Adipose tissue (tissue), 3 donors: ENCODE data around the gene TTF1. TPM values are rescaled to one million over a fixed set of nuclear protein-coding genes. Genes with fewer than 3 reads are reported as not detected.
"Not testable (repeated sequence)": the region's sequence is repeated elsewhere in the genome, so short reads cannot be mapped to it uniquely, and the experiment has no call there.

Experiments
- H3K27ac ChIP-seq: one replicate; pipeline ENCODE4 v1.5.1; 2013; ENCODE audit warnings: low read depth, low read length
- WGBS, 3 donors: extraction: QIAGEN DNeasy Blood & Tissue Kit; methylation state at CpG; one replicate each; pipeline ENCODE4 v1.1.7; 2013; 5-methylcytosine and 5-hydroxymethylcytosine counted together
- polyA plus RNA-seq, 3 donors: library from polyadenylated mRNA; stranded (reverse); fragments of 200-250 nt; gene quantifications; one replicate each; pipeline ENCODE4 v1.2.3, GENCODE V29; 2013
- donor health status: healthy with polysubstance abuse.
- donor health status: Bipolar disorder and iron deficiency.
- donor health status: healthy.

Gene TTF1
- polyA plus RNA-seq, 3 donors = 8.8 to 11.5 (median 11.3) TPM

GRCh38 chr9:132415181-132415580, 8.5 kb upstream of the TTF1 start:
- no peak overlapping the region for H3K27ac ChIP-seq
- 23 to 29% (median 26%) methylated on average over 12 of the region's 12 CpGs for WGBS, 3 donors

GRCh38 chr9:132414731-132415130, 8.1 kb upstream of the TTF1 start:
- H3K27ac ChIP-seq = no peak overlapping the region
- 33 to 62% (median 51%) methylated on average over 7 of the region's 7 CpGs for WGBS, 3 donors

GRCh38 chr9:132413926-132414325, 7.3 kb upstream of the TTF1 start:
- H3K27ac ChIP-seq = no peak overlapping the region
- whole genome bisulfite sequencing, 3 donors = 48 to 61% (median 49%) methylated on average over 5 of the region's 5 CpGs

GRCh38 chr9:132412089-132412488, 5.4 kb upstream of the TTF1 start:
- WGBS, 3 donors = 4 to 13% (median 6%) methylated on average over 8 of the region's 8 CpGs
- no peak overlapping the region for H3K27ac ChIP-seq

- 0 to 1% (median 1%) methylated on average over 20 of the region's 20 CpGs for WGBS, 3 donors
- no peak overlapping the region for H3K27ac ChIP-seq
Measured at GRCh38 chr9:132411091-132411508, 4.5 kb upstream of the TTF1 start.

GRCh38 chr9:132410642-132411041, 4.0 kb upstream of the TTF1 start:
- 11 to 13% (median 12%) methylated on average over 19 of the region's 19 CpGs for WGBS, 3 donors
- H3K27ac ChIP-seq = no peak overlapping the region

GRCh38 chr9:132409828-132410528, 3.3 kb upstream of the TTF1 start, which contains the start of gene CFAP77:
Gene CFAP77, plus strand, starts transcription at chr9:132410211. Its CDS starts 61 bp downstream, at chr9:132410272.
- 1 to 2% (median 1%) methylated on average over 61 to 69 of the region's 69 CpGs for WGBS, 3 donors
- no peak within 1 kb of the TSS for H3K27ac ChIP-seq

GRCh38 chr9:132408521-132408920, 1.9 kb upstream of the TTF1 start:
- 77 to 82% (median 79%) methylated on average over 8 of the region's 8 CpGs for WGBS, 3 donors
- no peak overlapping the region for H3K27ac ChIP-seq

- WGBS, 3 donors = 90 to 95% (median 92%) methylated on average over 2 of the region's 2 CpGs
- no peak overlapping the region for H3K27ac ChIP-seq
Measured at GRCh38 chr9:132407196-132407595, 556 bp upstream of the TTF1 start.

- no peak overlapping the region for H3K27ac ChIP-seq
- 29 to 53% (median 35%) methylated on average over 9 of the region's 9 CpGs for WGBS, 3 donors
Measured at GRCh38 chr9:132404228-132404881, 2.3 kb downstream of the TTF1 start.

- 93 to 96% (median 94%) methylated on average over 4 of the region's 4 CpGs for WGBS, 3 donors
Measured at GRCh38 chr9:132401824-132402223, 4.8 kb downstream of the TTF1 start.

GRCh38 chr9:132395560-132395959, 11.1 kb downstream of the TTF1 start:
- 81 to 86% (median 82%) methylated on average over 11 of the region's 11 CpGs for WGBS, 3 donors
- H3K27ac ChIP-seq = no peak overlapping the region

More at GRCh38 chr9:132401824-132402223, 4.8 kb downstream of the TTF1 start:
- no peak overlapping the region for H3K27ac ChIP-seq

GRCh38 chr9:132391449-132391848, 15.2 kb downstream of the TTF1 start:
- H3K27ac ChIP-seq = no peak overlapping the region
- WGBS, 3 donors = 89 to 95% (median 91%) methylated on average over 11 of the region's 11 CpGs

- H3K27ac ChIP-seq = no peak overlapping the region
- 75 to 80% (median 78%) methylated on average over 7 of the region's 7 CpGs for WGBS, 3 donors
Measured at GRCh38 chr9:132390966-132391365, 15.7 kb downstream of the TTF1 start.

GRCh38 chr9:132387133-132387532, 19.5 kb downstream of the TTF1 start:
- H3K27ac ChIP-seq = no peak overlapping the region
- 95 to 97% (median 96%) methylated on average over 7 of the region's 7 CpGs for WGBS, 3 donors

GRCh38 chr9:132384376-132384775, 22.3 kb downstream of the TTF1 start:
- WGBS, 3 donors = 84 to 94% (median 89%) methylated on average over 7 to 8 of the region's 8 CpGs

GRCh38 chr9:132383462-132383883, 23.2 kb downstream of the TTF1 start:
- no peak overlapping the region for H3K27ac ChIP-seq
- WGBS, 3 donors = 68 to 87% (median 70%) methylated on average over 10 of the region's 10 CpGs

More at GRCh38 chr9:132384376-132384775, 22.3 kb downstream of the TTF1 start:
- H3K27ac ChIP-seq = no peak overlapping the region

GRCh38 chr9:132381966-132382541, 24.6 kb downstream of the TTF1 start:
- WGBS, 3 donors = 76 to 80% (median 77%) methylated on average over 9 of the region's 9 CpGs
- H3K27ac ChIP-seq = no peak overlapping the region

- not testable (repeated sequence) for H3K27ac ChIP-seq
- 95 to 97% (median 97%) methylated on average over 3 of the region's 3 CpGs for WGBS, 3 donors
Measured at GRCh38 chr9:132378416-132378815, 28.2 kb downstream of the TTF1 start.
